ENCODE data around the gene SLC6A3.
"Not testable (repeated sequence)": the region's sequence is repeated elsewhere in the genome, so short reads cannot be mapped to it uniquely, and the experiment has no call there.

SLC6A3 gene

DNA sequence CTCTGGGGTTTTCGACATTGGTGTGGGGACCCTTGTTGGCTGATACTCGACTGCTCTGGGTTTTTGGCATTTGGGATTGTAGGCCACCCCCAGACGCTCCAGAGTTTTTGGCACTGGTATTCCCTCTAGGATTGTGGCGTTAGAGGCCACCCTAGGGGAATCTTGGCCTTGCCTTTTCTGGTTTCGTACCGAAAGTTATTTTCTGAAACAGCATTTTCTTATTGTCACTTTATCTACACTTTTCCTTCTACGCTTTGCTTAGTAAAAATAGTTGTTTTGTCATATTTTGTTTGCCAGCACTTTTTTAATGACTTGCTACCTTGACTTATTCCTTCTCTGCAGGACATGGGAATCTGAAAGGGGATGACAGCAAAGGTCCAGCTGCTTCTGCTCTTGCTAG is 75.2 kb downstream of the SLC6A3 start:
- DNase-seq (ENCODE audit: low spot score) = no peak

DNA sequence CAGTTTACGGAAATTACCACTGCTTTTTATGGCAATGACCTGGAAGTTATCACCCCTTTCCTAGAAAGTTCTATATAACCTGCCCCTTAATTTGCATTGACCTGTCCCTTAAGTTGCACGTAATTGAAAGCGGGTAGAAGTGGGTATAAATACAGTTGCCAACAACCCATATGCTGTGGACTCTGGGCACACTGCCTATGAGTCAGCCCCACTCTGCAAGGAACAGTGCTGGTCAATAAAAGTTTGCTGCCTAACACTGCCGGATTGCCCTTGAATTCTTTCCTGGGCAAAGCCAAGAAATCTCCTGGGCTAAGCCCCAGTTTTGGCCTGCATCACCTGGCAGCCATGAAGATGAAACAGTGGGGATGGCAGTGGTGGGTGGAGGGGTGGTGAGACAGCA is 76.5 kb downstream of the SLC6A3 start:
- DNase-seq (ENCODE audit: low spot score) = peak; percentile 49

DNA sequence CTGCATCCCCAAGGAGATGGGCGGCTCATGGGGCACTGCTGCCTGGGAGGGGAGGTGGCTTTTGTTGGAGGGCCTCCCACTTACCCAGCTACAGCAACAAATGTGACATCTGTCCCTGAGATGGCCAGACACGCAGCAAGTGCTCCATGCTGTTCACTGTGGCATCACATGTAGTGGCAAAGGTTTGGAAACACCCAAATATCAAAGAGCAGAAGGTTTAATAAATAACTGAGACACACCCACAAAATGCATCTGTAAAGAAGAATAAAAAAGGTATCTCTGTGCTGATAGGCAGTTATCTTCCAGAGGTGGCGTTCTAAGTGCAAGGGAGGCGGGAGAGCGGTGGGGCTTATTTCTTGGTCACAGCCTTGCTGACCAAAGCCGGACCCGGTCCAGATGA is 77.0 kb downstream of the SLC6A3 start:
- peak; percentile 80 for DNase-seq (ENCODE audit: low spot score)

DNA sequence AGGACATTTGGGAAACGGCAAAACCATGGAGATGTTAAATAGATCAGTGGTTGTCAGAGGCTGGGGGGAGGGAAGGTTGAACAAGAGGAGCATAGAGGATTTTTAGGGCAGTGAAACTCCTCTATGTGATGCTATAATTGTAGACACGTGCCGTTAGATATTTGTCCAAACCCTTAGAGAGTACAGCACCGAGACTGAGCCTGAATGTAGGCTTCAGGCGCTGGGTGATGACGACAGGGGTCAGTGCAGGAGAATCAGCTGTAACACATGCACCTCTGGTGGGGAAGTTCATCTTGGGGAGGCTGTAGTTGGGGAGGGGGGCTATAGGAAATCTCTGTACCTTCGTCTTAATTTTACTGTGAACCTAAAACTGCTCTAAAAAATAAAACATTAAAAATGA is 78.1 kb downstream of the SLC6A3 start:
- no peak for DNase-seq (ENCODE audit: low spot score)

DNA sequence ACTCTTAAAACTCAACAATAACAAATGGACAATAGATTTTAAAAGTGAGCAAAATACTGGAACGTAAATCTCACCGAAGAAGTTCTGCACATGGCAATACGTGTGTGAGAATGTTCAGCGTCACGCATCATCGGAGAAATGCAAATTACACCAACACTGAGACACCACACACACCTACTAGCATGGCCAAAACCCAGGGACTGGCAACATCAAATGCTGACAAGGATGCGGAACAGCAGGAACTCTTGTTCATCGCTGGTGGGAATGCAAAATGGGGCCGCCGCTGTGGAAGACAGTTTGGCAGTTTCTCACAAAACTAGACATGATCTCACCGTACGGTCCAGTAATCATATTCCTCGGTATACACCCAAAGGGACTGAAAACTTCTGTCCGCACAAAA is 78.7 kb downstream of the SLC6A3 start:
- DNase-seq (ENCODE audit: low spot score) = no peak

DNA sequence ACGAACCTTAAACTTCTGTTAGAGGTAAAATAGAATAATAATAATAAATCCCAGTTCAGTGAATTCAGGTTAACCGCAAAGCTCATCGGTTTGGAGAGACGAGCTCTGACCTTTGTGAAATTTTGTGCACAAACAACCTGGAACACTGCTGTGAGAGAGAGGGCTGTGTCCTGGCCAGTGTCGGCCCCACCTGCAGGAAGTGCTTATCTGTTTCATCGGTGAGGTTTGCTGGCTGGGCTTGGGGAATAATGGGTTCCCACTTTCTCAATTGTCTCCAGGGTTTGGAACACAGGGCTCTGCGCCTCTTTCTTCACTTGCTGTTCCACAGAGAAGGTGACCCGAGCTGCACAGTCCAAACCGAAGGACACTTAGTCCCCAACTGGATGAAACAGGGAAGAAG is 81.0 kb downstream of the SLC6A3 start:
- DNase-seq (ENCODE audit: low spot score) = no peak

DNA sequence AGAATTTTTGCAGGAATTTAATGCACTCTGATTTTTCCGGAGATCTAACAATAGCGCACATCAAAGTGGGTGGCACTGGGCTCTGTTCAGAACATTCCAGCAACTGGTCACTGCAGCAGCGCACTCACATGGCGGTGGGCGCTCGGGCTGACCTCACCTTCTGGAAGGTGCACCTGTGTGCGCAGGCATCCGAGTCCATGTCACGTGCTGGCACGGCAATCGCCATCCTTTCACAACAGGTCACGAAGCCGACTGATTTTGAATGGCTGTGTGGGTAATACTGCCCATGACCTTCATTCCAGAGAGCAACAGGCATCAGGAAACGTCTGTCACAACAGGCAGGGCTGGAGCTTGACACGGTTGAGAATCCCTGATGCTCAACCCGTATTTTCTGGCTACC is 81.7 kb downstream of the SLC6A3 start:
- DNase-seq (ENCODE audit: low spot score) = no peak

DNA sequence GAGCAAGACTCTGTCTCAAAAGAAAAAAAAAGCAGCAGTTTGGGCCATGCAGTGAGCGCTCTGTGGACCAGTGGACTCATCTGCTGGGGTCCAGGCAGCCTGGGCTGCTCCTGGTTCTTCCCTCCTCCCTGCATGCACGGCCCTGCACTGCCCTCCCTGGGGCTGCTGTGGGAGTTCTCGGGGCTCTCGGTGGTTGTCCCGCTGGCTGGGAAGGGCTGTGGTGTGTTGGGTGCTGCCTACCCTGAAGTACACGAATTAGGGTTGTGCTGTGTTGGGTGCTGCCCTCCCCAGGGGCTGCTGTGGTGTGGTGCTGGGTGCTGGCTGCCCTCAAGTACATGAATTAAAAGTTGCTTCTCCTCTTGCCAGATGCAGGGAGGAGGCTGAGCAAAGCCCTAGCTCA is 82.1 kb downstream of the SLC6A3 start:
- no peak for DNase-seq (ENCODE audit: low spot score)

DNA sequence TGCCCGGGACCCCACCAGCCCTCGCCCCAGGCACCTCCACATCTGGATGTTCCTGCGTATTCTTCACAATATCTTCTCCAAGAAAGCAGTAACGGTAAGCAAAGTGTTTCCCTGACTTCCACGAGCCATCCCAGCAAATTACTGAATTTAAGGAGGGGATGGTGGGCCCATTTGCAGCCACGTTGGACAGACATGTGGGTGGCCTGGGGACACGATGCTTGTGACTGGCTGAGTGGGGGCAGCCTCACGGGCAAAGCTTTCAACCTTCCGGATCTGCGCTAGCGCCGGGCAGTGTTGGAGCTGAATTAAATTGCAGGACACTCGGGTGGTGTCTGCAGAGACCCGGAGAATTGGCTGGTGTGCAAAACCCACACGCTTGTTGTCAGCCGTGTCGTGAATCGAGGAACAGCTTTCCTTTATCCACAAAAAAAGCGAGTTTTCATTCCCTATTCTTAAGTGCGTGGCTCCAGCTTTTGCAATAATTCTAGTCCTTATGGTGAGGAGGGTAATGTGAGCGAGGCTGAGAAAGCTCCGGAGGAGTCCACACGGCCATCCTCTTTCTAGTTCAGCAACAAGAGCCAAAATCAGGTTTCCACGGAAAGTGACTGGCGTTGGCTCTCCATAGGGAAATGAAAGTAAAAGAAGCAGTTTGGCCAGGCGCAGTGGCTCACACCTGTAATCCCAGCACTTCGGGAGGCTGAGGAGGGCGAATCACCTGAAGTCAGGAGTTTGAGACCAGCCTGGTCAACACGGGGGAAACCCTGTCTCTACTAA is 82.8 kb downstream of the SLC6A3 start:
- no peak for DNase-seq (ENCODE audit: low spot score)

DNA sequence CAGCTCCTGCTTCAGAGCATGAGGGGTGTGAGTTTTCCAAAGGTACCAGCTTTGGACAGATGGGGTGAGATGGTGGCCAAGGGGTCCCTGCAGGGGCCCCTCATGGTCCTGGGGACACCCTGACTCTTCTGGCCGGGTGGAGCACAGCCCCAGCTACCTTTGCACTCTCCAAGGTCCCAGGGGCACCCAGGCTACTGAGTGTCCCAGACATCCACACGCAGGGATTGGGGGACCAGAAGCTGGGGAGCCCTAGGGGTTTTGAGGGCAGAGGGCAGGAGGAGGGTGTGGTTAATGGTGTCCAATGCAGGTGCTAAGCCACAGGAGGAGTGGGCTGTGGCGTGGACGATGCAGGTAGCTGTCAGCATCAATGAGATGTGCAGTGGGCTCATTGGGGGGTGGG is 84.4 kb downstream of the SLC6A3 start:
- no peak for DNase-seq (ENCODE audit: low spot score)

DNA sequence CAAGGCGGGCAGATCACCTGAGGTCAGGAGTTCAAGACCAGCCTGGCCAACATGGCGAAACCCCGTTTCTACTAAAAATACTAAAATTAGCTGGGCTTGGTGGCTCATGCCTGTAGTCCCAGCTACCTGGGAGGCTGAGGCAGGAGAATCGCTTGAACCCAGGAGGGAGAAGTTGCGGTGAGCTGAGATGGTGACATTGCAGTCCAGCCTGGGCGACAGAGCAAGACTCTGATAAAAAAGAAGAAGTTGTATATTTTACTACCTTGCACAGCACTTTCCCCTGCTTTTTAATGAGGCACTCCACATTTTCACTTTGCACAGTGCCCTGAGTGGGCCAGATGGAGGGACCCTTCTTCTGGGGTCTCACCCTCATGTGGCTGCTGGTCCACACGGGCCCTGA is 84.9 kb downstream of the SLC6A3 start:
- DNase-seq (ENCODE audit: low spot score) = not testable (repeated sequence)

DNA sequence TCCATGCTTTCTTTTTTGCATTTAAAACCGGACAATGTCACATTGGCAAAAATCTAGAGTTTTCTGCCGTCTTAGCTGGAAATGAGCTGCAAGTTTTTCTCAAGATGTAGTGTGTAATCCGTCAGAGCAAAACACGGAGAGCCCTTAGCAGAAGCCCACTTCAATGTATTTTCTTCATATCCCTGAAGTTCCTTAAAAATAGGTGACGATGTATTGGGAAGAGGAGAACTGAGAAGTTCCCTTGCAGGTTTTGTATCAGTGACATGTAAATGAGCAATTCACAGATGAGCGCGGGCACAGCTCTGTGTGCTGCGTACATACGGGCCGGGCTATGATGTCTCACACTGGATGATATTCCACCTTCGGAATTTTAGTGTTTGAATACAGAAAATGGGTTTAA is 85.5 kb downstream of the SLC6A3 start:
- DNase-seq (ENCODE audit: low spot score) = no peak

DNA sequence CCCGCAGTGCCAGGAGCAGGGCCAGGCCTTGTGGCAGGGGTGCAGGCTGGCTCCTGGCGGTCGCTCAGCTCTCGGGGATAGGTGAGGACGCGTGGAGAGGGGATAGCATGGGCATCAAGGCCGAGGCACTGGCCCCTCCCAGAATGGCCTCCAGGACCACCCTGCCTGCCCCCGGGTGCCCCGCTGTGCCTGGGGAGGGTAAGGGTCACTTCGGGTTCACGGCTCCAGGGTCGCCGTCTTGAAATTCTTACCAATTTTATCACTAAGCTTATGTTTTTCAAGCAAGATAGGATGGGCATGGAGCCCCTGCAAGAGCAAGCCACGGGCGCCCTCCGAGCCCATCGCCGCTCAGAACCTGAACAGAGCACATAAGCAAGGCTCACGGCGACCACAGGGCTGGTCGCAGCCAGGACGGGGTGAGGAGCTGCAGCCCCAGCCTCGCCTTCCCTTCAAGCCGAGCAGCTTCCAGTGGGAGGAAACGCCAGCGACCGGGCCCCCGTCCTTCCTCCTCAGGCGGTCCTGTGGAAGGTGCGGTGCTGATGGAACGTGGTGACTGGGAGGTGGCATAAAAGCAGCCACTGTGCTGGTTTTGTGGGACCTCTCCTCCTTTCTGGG is 86.1 kb downstream of the SLC6A3 start:
- no peak for DNase-seq (ENCODE audit: low spot score)

DNA sequence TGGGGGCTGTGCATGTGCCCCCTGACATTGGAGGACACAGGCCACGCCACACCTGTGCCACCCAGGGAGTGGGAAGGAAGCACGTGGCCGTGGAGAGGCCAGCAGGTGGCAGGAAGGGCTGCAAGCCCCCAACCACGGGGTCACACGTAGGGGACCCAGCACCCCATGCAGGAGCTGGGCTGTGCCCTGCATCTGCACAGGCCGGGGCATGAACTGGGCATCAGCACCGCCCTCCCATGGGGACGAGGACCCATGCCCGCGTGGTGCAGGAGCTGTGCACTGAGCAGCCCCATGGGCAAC is 86.6 kb downstream of the SLC6A3 start:
- no peak for DNase-seq (ENCODE audit: low spot score)

DNA sequence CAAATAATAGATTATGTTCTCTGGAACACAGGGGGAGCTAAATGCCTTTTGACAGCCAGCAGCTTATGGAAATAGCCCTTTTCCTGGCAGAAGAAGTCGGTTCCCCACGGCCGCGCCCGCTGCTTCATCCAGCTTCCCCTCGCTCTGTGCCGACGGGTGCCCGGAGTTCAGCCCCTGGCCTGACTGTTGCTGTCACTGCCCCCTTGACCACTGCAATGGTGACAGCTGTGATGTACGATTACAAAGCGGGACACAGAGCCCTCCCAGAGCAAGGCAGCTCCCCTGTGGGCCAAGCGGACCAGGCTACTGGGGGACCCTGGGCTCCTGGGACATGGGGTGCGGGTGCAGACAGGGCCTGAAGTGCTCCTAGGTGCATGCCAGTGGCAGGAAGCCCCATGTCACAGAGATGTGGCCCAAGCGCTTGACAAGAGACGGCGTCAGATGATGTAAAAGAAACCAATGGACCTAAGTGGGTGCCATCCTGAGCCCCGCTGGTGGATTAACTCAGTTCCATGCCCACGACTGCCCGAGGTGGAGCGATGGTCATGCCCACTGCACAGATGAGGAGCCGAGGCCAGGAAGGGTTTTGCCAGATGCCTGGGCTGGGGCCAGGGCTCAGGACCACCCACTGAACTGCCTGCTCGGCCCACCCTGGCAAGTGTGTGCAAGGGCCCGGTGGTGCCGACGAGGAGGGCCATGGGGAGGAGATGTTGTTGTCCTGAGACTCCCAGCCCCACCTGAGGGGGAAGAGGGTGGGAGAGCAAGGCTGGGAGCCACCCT is 87.1 kb downstream of the SLC6A3 start:
- DNase-seq (ENCODE audit: low spot score) = no peak

DNA sequence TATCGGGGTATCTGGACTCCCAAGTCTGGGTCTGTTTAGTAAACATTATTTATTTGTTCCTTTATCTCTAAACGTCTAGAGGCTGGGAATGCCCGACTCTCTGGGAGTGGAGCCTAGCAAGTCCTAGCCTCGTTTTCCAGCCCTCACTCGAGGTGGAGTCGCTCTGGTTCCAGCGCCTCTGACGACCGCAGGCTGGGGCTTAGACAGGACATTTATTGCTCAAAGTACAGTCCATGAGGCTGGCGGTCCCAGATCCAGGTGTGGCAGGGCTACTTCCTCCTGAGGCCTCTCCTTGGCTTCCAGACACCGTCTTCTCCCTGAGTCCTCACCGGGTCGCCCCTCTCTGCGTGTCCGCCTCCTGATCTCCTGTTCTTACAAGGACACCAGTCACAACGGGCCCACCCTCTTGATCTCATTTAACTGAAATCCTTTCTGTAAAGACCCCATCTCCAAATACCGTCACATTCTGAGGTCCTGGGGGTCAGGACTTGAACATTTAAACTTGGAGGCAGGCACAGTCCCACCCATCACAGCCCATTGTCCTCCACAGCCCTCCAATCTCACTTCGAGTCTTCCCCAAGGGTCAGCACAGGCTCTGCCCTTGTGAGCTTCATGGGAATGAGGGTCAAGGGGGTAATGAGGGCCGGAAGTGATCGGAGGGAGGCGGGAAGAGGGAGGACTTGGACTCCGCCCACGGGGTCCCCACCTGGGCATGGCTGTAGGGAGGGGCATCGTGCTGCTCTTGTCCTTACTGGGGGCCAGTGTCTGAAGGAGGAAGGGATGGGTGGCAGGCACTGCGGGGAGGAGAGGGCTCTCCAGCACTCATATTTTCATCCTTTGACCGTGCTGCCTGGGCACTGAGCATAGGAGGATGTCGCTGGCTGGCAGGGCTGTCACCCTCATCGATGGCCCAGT is 88.1 kb downstream of the SLC6A3 start:
- DNase-seq (ENCODE audit: low spot score) = no peak

DNA sequence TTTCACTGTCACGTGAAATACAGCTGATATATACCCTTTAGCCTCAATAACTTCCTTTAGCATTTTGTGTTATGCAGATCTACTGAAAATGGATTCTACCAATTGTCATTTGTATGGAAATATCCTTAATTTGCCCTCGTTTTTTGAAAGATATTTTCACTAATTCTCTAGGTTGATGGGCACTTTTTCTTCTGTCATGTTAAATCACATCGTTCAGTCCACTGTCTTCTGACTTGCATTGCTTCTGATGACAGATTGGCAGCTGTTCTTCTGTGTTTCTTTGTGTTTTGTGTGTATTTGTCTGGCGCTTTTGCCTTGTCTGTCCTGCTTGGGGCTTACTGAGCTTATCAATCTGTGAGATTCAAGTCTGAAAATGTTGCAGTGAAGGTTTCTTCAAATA is 90.7 kb downstream of the SLC6A3 start:
- DNase-seq (ENCODE audit: low spot score) = no peak

DNA sequence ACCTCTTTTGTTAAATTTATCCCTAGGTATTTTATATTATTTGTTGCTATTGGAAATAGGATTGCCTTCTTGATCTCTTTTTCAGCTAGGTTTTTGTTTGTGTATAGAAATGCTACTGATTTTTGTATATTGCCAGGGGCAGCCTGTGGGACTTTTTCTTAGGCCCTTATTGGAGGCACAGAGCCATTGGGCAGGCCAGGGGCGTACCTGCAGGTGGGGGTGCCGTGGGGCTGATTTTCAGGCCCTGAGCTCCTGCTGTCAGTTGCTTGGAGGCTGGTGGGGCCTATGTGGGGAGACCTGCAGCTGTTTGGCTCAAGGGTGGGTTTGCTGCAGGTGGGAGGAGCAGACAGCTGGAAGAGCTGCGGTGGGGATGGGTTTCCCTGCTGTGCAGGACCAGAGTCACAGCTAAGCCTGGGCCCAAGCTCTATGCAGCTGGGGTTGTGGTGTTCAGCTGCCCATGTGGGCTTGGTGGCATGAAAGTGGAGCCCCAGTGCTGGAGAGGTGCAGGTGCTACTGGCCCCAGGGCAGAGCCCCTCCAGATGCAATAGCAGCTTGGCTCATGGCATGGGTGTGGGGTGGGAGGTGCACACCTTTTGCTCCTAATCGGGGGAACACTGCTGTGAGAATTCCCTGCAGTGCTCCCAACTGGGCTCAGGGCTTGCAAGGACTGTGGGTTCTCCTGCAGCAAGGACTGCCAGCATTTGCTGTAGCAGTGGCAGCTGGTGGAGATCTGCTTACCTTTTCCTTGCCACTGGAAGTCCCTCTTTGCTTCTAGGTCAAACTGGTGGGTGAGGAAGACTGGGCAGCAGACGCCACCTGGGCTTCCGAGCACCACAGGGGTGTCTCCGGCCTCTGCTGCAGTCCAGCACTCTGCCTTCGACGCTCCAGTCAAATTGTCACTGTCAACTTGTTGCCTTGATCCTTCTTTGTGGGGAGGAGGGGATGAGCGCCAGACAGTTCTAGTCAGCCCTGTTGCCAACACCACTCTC is 92.7 kb downstream of the SLC6A3 start:
- DNase-seq (ENCODE audit: low spot score) = no peak

DNA sequence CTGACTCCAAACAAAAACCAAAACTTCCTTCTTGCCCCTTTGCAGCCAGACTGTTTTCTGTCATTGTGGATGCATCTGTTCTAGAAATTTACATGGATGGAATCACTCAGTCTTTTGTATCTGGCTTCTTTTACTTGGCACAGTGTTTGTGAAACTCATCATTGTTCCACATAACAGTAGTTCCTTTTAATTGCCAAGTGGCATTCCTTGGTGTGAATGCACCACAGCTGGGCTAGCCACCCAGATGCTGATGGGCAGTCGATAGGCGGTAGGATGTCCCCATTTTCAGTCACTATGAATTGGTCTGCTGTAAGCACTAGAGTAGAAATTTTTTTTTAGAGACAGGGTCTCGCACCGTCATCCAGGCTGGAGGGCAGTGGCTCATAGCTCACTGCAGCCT is 94.1 kb downstream of the SLC6A3 start:
- DNase-seq (ENCODE audit: low spot score) = no peak

DNA sequence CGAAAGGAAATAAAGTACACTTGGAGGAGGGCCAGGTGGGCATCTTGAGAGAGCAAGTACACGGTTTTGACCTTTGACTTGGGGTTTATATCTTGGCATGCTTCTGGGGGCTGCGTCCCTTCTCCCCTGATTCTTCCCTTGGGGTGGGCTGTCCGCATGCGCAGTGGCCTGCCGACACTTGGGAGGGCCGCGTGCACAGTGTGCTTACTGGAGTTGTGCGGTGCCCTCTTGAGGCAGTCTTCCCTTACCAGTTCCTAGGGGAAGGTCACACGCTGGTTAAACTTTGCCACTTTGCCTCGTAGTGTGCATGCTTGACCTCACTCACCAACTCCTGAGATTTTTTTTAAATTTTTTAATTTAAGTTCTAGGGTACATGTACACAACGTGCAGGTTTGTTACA is 96.0 kb downstream of the SLC6A3 start:
- no peak for DNase-seq (ENCODE audit: low spot score)

DNA sequence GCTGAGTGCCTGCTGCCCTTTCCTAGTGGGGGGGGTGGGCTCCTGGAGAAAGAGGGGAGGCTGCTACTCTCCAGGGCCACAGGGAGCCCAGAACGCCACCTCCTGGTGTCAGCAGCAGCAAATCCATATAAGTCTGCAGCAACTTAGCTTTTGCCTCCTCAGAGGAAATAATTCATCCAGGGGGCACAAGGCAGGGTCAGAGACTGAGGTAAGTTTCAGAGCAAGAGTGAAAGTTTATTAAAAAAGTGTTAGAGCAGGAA is 96.3 kb downstream of the SLC6A3 start:
- no peak for DNase-seq (ENCODE audit: low spot score)

DNA sequence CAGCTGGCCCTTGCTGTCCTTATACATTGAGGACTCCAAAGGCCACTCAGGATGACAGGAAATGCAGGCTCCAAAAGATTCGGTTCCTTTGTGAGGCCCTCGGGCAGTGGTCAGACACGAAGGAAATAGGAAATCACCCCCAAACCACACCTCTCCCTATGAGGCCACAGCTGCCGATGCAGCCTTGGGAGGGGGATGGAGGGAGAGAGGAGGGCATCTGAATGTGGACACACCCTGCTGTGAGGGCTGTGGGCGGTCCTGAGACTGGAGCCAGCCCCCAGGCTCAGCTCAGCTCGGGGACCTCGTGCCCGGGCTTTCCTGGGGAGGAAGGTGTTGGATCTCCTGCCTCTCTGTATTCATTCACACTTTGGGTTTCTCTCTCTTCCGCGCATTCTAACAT is 97.7 kb downstream of the SLC6A3 start:
- DNase-seq (ENCODE audit: low spot score) = no peak

Measured in SW480 (cell line).